IgD-negative memory B cell (primary cell): ENCODE data around the gene MYH11. TPM values are rescaled to one million over a fixed set of nuclear protein-coding genes. Genes with fewer than 3 reads are reported as not detected.
A peak's percentile ranks its signal among the peaks of the same experiment; 100 is the strongest.
"Not testable (repeated sequence)": the region's sequence is repeated elsewhere in the genome, so short reads cannot be mapped to it uniquely, and the experiment has no call there.

Experiments used
- H3K27ac Mint-ChIP-seq, 3 donors: one replicate each; pipeline ENCODE4 v1.8.0; 2020 to 2022; ENCODE audit warnings: mild to moderate bottlenecking in 3 of 3, mixed read lengths in 3 of 3, moderate library complexity in 1 of 3
- H3K27me3 Mint-ChIP-seq: one replicate; pipeline ENCODE4 v1.8.0; 2021; ENCODE audit warnings: mixed read lengths
- H3K36me3 Mint-ChIP-seq: one replicate; pipeline ENCODE4 v1.8.0; 2020; ENCODE audit warnings: mild to moderate bottlenecking, mixed read lengths
- H3K4me1 Mint-ChIP-seq, 3 donors: one replicate each; pipeline ENCODE4 v1.8.0; 2020 to 2022; ENCODE audit warnings: mixed read lengths in 3 of 3, mild to moderate bottlenecking in 1 of 3
- H3K4me3 Mint-ChIP-seq, 4 donors: one replicate each; pipeline ENCODE4 v1.8.0; 2020 to 2022; ENCODE audit warnings: mild to moderate bottlenecking in 4 of 4, mixed read lengths in 4 of 4, moderate library complexity in 3 of 4
- H3K9me3 Mint-ChIP-seq, 3 donors: one replicate each; pipeline ENCODE4 v1.8.0; 2020 to 2021; ENCODE audit warnings: mixed read lengths in 3 of 3, mild to moderate bottlenecking in 1 of 3
- polyA plus RNA-seq: library from polyadenylated mRNA; unstranded; fragments of 300-500 nt; fragmentation: Illumina TruSeq; gene quantifications from one replicate; pipeline ENCODE4 v1.2.3, GENCODE V29; 2021

Gene MYH11
- polyA plus RNA-seq, 1 donor from 2014 or later: 3.9 TPM

GRCh38 chr16:15672514-15673167, 184.2 kb downstream of the MYH11 start:
- H3K4me1 Mint-ChIP-seq: peaks cover 5 to 19% (median 16%) of the 10 kb centered on the region in 3 donors

GRCh38 chr16:15672127-15672513, 184.7 kb downstream of the MYH11 start:
- H3K27me3 Mint-ChIP-seq, H3K9me3 Mint-ChIP-seq, H3K36me3 Mint-ChIP-seq, H3K4me3 Mint-ChIP-seq: not testable (repeated sequence)
- Mint-ChIP-seq H3K27ac (peak overlapping the region; percentile 79 to 94 (median 79)), H3K4me1 (peaks cover 5 to 19% (median 16%) of the 10 kb centered on the region in 3 donors)

More at GRCh38 chr16:15672514-15673167, 184.2 kb downstream of the MYH11 start:
- Mint-ChIP-seq H3K9me3 (no peaks in the 10 kb centered on the region), H3K27ac (peak overlapping the region; percentile 79 to 94 (median 79)), H3K36me3 (peaks cover 4% of the 10 kb centered on the region), H3K4me3 (peak overlapping the region in 3 of 4 donors; percentile 4 to 91 (median 52)), H3K27me3 (no peaks in the 10 kb centered on the region)

GRCh38 chr16:15671530-15672117, 185.2 kb downstream of the MYH11 start:
- Mint-ChIP-seq H3K27ac (peak overlapping the region; percentile 79 to 94 (median 79)), H3K4me3 (no peak overlapping the region), H3K9me3 (no peaks in the 10 kb centered on the region), H3K4me1 (peaks cover 5 to 18% (median 16%) of the 10 kb centered on the region in 3 donors), H3K36me3 (peaks cover 4% of the 10 kb centered on the region), H3K27me3 (no peaks in the 10 kb centered on the region)

GRCh38 chr16:15667091-15667742, 189.6 kb downstream of the MYH11 start:
- Mint-ChIP-seq H3K9me3 (no peaks in the 10 kb centered on the region), H3K36me3 (peaks cover 2% of the 10 kb centered on the region), H3K4me3 (no peak overlapping the region), H3K27me3 (no peaks in the 10 kb centered on the region), H3K4me1 (peaks cover 0 to 4% (median 2%) of the 10 kb centered on the region in 3 donors), H3K27ac (no peak overlapping the region)

- Mint-ChIP-seq H3K4me1 (peaks cover 5 to 11% (median 9%) of the 10 kb centered on the region in 3 donors), H3K4me3 (no peak overlapping the region), H3K36me3 (no peaks in the 10 kb centered on the region), H3K27me3 (no peaks in the 10 kb centered on the region), H3K27ac (no peak overlapping the region), H3K9me3 (no peaks in the 10 kb centered on the region)
These were observed 191.7 kb downstream of the MYH11 start for GRCh38 chr16:15665107-15665506.

- peaks cover 32 to 34% (median 33%) of the 10 kb centered on the region in 3 donors for H3K4me1 Mint-ChIP-seq
- peak overlapping the region; percentile 92 to 98 (median 94) for H3K27ac Mint-ChIP-seq
- no peaks in the 10 kb centered on the region for H3K27me3 Mint-ChIP-seq
- peak overlapping the region in 2 of 4 donors; percentile 25 to 72 for H3K4me3 Mint-ChIP-seq
- H3K36me3 Mint-ChIP-seq: peaks cover 7% of the 10 kb centered on the region
- H3K9me3 Mint-ChIP-seq: no peaks in the 10 kb centered on the region
These were observed 196.6 kb downstream of the MYH11 start for GRCh38 chr16:15660203-15660601.

- H3K4me1 Mint-ChIP-seq: peaks cover 33 to 39% (median 39%) of the 10 kb centered on the region in 3 donors
- H3K9me3 Mint-ChIP-seq: no peaks in the 10 kb centered on the region
- no peaks in the 10 kb centered on the region for H3K27me3 Mint-ChIP-seq
- H3K36me3 Mint-ChIP-seq: peaks cover 9% of the 10 kb centered on the region
- H3K4me3 Mint-ChIP-seq: peak overlapping the region; percentile 40 to 94 (median 71)
- H3K27ac Mint-ChIP-seq: peak overlapping the region; percentile 92 to 98 (median 94)
These were observed 198.3 kb downstream of the MYH11 start for GRCh38 chr16:15658556-15658955.

- Mint-ChIP-seq H3K9me3 (no peaks in the 10 kb centered on the region), H3K27me3 (no peaks in the 10 kb centered on the region), H3K27ac (peak overlapping the region; percentile 86 to 98 (median 88)), H3K36me3 (peaks cover 9% of the 10 kb centered on the region), H3K4me1 (peaks cover 34 to 42% (median 40%) of the 10 kb centered on the region in 3 donors), H3K4me3 (peak overlapping the region in 2 of 4 donors; percentile 70 to 79)
These were observed 198.7 kb downstream of the MYH11 start for GRCh38 chr16:15658149-15658548.

GRCh38 chr16:15655561-15655960, 201.3 kb downstream of the MYH11 start:
- H3K36me3 Mint-ChIP-seq, H3K27me3 Mint-ChIP-seq, H3K4me3 Mint-ChIP-seq, H3K9me3 Mint-ChIP-seq: not testable (repeated sequence)
- Mint-ChIP-seq H3K27ac (peak overlapping the region in 1 of 3 donors; percentile 88), H3K4me1 (peaks cover 41 to 52% (median 47%) of the 10 kb centered on the region in 3 donors)

GRCh38 chr16:15654591-15654990, 202.2 kb downstream of the MYH11 start:
- H3K27ac Mint-ChIP-seq: peak overlapping the region in 1 of 3 donors; percentile 45
- no peaks in the 10 kb centered on the region for H3K9me3 Mint-ChIP-seq
- H3K36me3 Mint-ChIP-seq: peaks cover 9% of the 10 kb centered on the region
- H3K4me3 Mint-ChIP-seq: peak overlapping the region in 2 of 4 donors; percentile 32 to 43
- peaks cover 40 to 48% (median 43%) of the 10 kb centered on the region in 3 donors for H3K4me1 Mint-ChIP-seq
- no peaks in the 10 kb centered on the region for H3K27me3 Mint-ChIP-seq

- Mint-ChIP-seq H3K4me1 (peaks cover 33 to 40% (median 35%) of the 10 kb centered on the region in 3 donors), H3K27me3 (no peaks in the 10 kb centered on the region), H3K4me3 (peak overlapping the region in 3 of 4 donors; percentile 28 to 98 (median 66)), H3K9me3 (no peaks in the 10 kb centered on the region), H3K27ac (peak overlapping the region; percentile 71 to 86 (median 74)), H3K36me3 (peaks cover 2% of the 10 kb centered on the region)
These were observed 203.6 kb downstream of the MYH11 start for GRCh38 chr16:15653227-15653626.

Other genes with a start within 250 kb of the MYH11 start
- 38.4 TPM for gene MARF1, start 213.9 kb downstream of the MYH11 start, polyA plus RNA-seq
- 79.2 TPM for gene NDE1, start 206.8 kb downstream of the MYH11 start, polyA plus RNA-seq
- 28.1 TPM for gene CEP20, start 31.6 kb upstream of the MYH11 start, polyA plus RNA-seq
- gene ABCC1, start 92.6 kb upstream of the MYH11 start, polyA plus RNA-seq: 5.8 TPM